Measurements from ENCODE around the gene ADGRG1.

ADGRG1 gene

GRCh38 chr16:57620335-57621231 is 7.8 kb upstream of the ADGRG1 start:
- H3K4me3 ChIP-seq (replicated peaks; ENCODE audit: low read depth, low read length), result no peak overlapping the region
- TF ChIP-seq CTCF (IDR thresholded peaks at IDR 0.05; ENCODE audit: low read depth, low read length, missing control alignments), result no peak
- no peak for DNase-seq (ENCODE audit: extremely low read depth, low read depth)

GRCh38 chr16:57621521-57622271 is 6.7 kb upstream of the ADGRG1 start:
- no peak overlapping the region for H3K4me3 ChIP-seq (replicated peaks; ENCODE audit: low read depth, low read length)
- no peak for DNase-seq (ENCODE audit: extremely low read depth, low read depth)
- TF ChIP-seq CTCF (IDR thresholded peaks at IDR 0.05; ENCODE audit: low read depth, low read length, missing control alignments), result no peak

GRCh38 chr16:57622361-57623250 is 5.8 kb upstream of the ADGRG1 start:
- DNase-seq (ENCODE audit: extremely low read depth, low read depth), result no peak
- no peak overlapping the region for H3K4me3 ChIP-seq (replicated peaks; ENCODE audit: low read depth, low read length)
- no peak for TF ChIP-seq CTCF (IDR thresholded peaks at IDR 0.05; ENCODE audit: low read depth, low read length, missing control alignments)

- H3K4me3 ChIP-seq (replicated peaks; ENCODE audit: low read depth, low read length), result no peak overlapping the region
- DNase-seq (ENCODE audit: extremely low read depth, low read depth), result no peak
- TF ChIP-seq CTCF (IDR thresholded peaks at IDR 0.05; ENCODE audit: low read depth, low read length, missing control alignments), result no peak
These were observed 5.0 kb upstream of the ADGRG1 start for GRCh38 chr16:57623251-57624043.

- TF ChIP-seq CTCF (IDR thresholded peaks at IDR 0.05; ENCODE audit: low read depth, low read length, missing control alignments), result no peak
- H3K4me3 ChIP-seq (replicated peaks; ENCODE audit: low read depth, low read length), result no peak overlapping the region
- DNase-seq (ENCODE audit: extremely low read depth, low read depth), result no peak
These were observed 4.3 kb upstream of the ADGRG1 start for GRCh38 chr16:57624044-57624688.
